MCF 10A (cell line): ENCODE data around the gene OSM. TPM values are rescaled to one million over a fixed set of nuclear protein-coding genes. Genes with fewer than 3 reads are reported as not detected.

Experiments used
- BruUV-seq: library from RNA; stranded (reverse); fragments of 400-500 nt; replicated peaks from 2 replicates; lab custom pipeline; 2021; lab: Mats Ljungman, UMichigan
- CTCF ChIA-PET: fragments of 300-600 bp; sonication (Branson Sonifier 250); formaldehyde crosslinking; extraction: SDS; loops from one replicate; lab custom pipeline; 2021; ENCODE audit warnings: antibody characterized with exemption, inconsistent platforms; lab: Yijun Ruan, JAX
- POLR2A ChIA-PET: fragments of 300-600, 350-650 bp; sonication (Branson Sonifier 250); formaldehyde crosslinking; extraction: SDS; loops from one replicate; lab custom pipeline; 2020; ENCODE audit warnings: antibody characterized with exemption, inconsistent platforms; lab: Yijun Ruan, JAX
- DNase-seq: peaks from one replicate; pipeline ENCODE4 v3.0.0-alpha.2; 2018; ENCODE audit not compliant: unreplicated experiment
- H3K27ac Mint-ChIP-seq: one replicate; pipeline ENCODE4 v1.8.0; 2022; ENCODE audit warnings: mild to moderate bottlenecking, low read depth, mixed read lengths; ENCODE audit not compliant: unreplicated experiment
- H3K27me3 Mint-ChIP-seq: one replicate; pipeline ENCODE4 v1.8.0; 2022; ENCODE audit warnings: mixed read lengths; ENCODE audit not compliant: insufficient read depth, unreplicated experiment
- H3K36me3 Mint-ChIP-seq: one replicate; pipeline ENCODE4 v1.8.0; 2022; ENCODE audit warnings: mild to moderate bottlenecking, moderate library complexity, mixed read lengths; ENCODE audit not compliant: insufficient read depth, unreplicated experiment
- H3K4me1 Mint-ChIP-seq: one replicate; pipeline ENCODE4 v1.8.0; 2022; ENCODE audit warnings: mixed read lengths; ENCODE audit not compliant: insufficient read depth, unreplicated experiment
- H3K4me3 Mint-ChIP-seq: one replicate; pipeline ENCODE4 v1.8.0; 2022; ENCODE audit warnings: mild to moderate bottlenecking, moderate library complexity, mixed read lengths; ENCODE audit not compliant: unreplicated experiment
- H3K9me3 Mint-ChIP-seq: one replicate; pipeline ENCODE4 v1.8.0; 2022; ENCODE audit warnings: mixed read lengths; ENCODE audit not compliant: unreplicated experiment
- CTCF ChIP-seq: fragments of 200-600 bp; IDR thresholded peaks from one replicate; pipeline ENCODE4 v1.8.0; 2022; ENCODE audit warnings: antibody characterized with exemption, mild to moderate bottlenecking; ENCODE audit not compliant: unreplicated experiment
- intact Hi-C: fragments of 100-400 bp; cut with micrococcal nuclease; formaldehyde crosslinking; loops from 2 replicates; pipeline ENCODE4 v1.14.1; 2022
- total RNA-seq: library from RNA; stranded (reverse); gene quantifications from 2 replicates; pipeline ENCODE4 v1.2.3, GENCODE V29; 2022

Gene OSM
- total RNA-seq, 1 experiment from 2014 or later: not detected

- Mint-ChIP-seq H3K9me3 (no peaks in the 10 kb centered on the region), H3K4me1 (no peaks in the 10 kb centered on the region), H3K27me3 (no peaks in the 10 kb centered on the region), H3K4me3 (no peak overlapping the region), H3K36me3 (peaks cover 3% of the 10 kb centered on the region), H3K27ac (no peak overlapping the region)
- intact Hi-C loops: no loop called here
- CTCF ChIA-PET: no interaction called here
- no peak for DNase-seq
- no peak for TF ChIP-seq CTCF
- POLR2A ChIA-PET: interaction anchor here (1.9 kb wide), 1 partner anchor 19 kb away, joined by 6 read pairs; no protein-coding TSS in a partner anchor
- BruUV-seq: no TSS peak
These were observed 26.4 kb upstream of the OSM start for GRCh38 chr22:30293026-30293425.

GRCh38 chr22:30292069-30292970 lies 25.7 kb upstream of the OSM start:
- no peaks in the 10 kb centered on the region for H3K27me3 Mint-ChIP-seq
- TF ChIP-seq CTCF: no peak
- H3K27ac Mint-ChIP-seq: no peak overlapping the region
- no peak overlapping the region for H3K4me3 Mint-ChIP-seq
- no peak for DNase-seq
- H3K9me3 Mint-ChIP-seq: no peaks in the 10 kb centered on the region
- intact Hi-C loops: no loop called here
- BruUV-seq: no TSS peak
- POLR2A ChIA-PET: interaction anchor here (0.6 to 6.0 kb wide), 6 partner anchors 20 to 1084 kb away, joined by 3 to 109 read pairs (median 20); partner anchors contain the start of genes CCDC157, SF3A1 and TBC1D10A
- CTCF ChIA-PET: interaction anchor here (0.7 to 1.5 kb wide), 5 partner anchors 10 to 448 kb away, joined by 3 to 6 read pairs (median 4); no protein-coding TSS in a partner anchor
- H3K4me1 Mint-ChIP-seq: no peaks in the 10 kb centered on the region
- no peaks in the 10 kb centered on the region for H3K36me3 Mint-ChIP-seq

- no peaks in the 10 kb centered on the region for H3K4me1 Mint-ChIP-seq
These were observed 24.6 kb upstream of the OSM start for GRCh38 chr22:30291058-30291892.

More at GRCh38 chr22:30291058-30291892, 24.6 kb upstream of the OSM start:
- Mint-ChIP-seq H3K27me3 (no peaks in the 10 kb centered on the region), H3K9me3 (no peaks in the 10 kb centered on the region), H3K4me3 (peak overlapping the region; percentile 5), H3K27ac (no peak overlapping the region), H3K36me3 (no peaks in the 10 kb centered on the region)
- TF ChIP-seq CTCF: no peak
- intact Hi-C loops: no loop called here
- DNase-seq: peak; percentile 88
- CTCF ChIA-PET: interaction anchor here (1.0 to 1.8 kb wide), 8 partner anchors 11 to 183 kb away, joined by 3 to 6 read pairs (median 4); partner anchors contain the start of genes RNF215 and TBC1D10A
- POLR2A ChIA-PET: interaction anchor here (0.7 to 6.0 kb wide), 9 partner anchors 11 to 131 kb away, joined by 3 to 109 read pairs (median 7); partner anchors contain the start of genes CCDC157, SF3A1 and TBC1D10A
- no TSS peak for BruUV-seq
